Right atrium auricular region (tissue), 2 donors: ENCODE data around the gene ALDH9A1. TPM values are rescaled to one million over a fixed set of nuclear protein-coding genes. Genes with fewer than 3 reads are reported as not detected.
"Not testable (repeated sequence)": the region's sequence is repeated elsewhere in the genome, so short reads cannot be mapped to it uniquely, and the experiment has no call there.

Source experiments
- DNase-seq: peaks from one replicate; pipeline ENCODE4 v3.0.0-alpha.2; 2019; ENCODE audit warnings: low spot score
- H3K27ac ChIP-seq, 2 donors: fragments of 200-600 bp; sonication (generic); 1 replicate in 1 of 2; 2 replicates in 1 of 2; pipeline ENCODE4 v1.5.1; 2016 to 2019
- H3K27me3 ChIP-seq, 2 donors: fragments of 200-600 bp; sonication (generic); one replicate each; pipeline versions ENCODE4 v1.5.1 to v1.6.0; 2017 to 2019
- H3K36me3 ChIP-seq: fragments of 200-600 bp; sonication (generic); one replicate; pipeline ENCODE4 v1.5.1; 2016
- H3K4me1 ChIP-seq, 2 donors: fragments of 200-600 bp; sonication (generic); one replicate each; pipeline versions ENCODE4 v1.5.1 to v1.6.0; 2017 to 2019
- H3K4me3 ChIP-seq, 2 donors: fragments of 200-600 bp; sonication (generic); 1 replicate in 1 of 2; 2 replicates in 1 of 2; pipeline ENCODE4 v1.5.1; 2017 to 2019; ENCODE audit warnings: mild to moderate bottlenecking in 1 of 2, moderate library complexity in 1 of 2
- H3K9me3 ChIP-seq, 2 donors: fragments of 200-600 bp; sonication (generic); one replicate each; pipeline ENCODE4 v1.5.1; 2019
- CTCF ChIP-seq, 2 donors: fragments of 200-600 bp; sonication (generic); IDR thresholded peaks; one replicate each; pipeline ENCODE4 v1.5.1; 2019; ENCODE audit warnings: antibody characterized with exemption in 2 of 2
- total RNA-seq, 2 donors: library from RNA; depleted of rRNA; stranded (reverse); fragments of >200 nt; gene quantifications; one replicate each; pipeline ENCODE4 v1.1.0, GENCODE V29; 2016

ALDH9A1 gene
- total RNA-seq, 2 donors from 2014 or later: 55.0 to 66.2 TPM

GRCh38 chr1:165734906-165735305, 36.5 kb upstream of the ALDH9A1 start:
- H3K27ac ChIP-seq: no peak overlapping the region
- H3K9me3 ChIP-seq: no peaks in the 10 kb centered on the region
- no peak overlapping the region for H3K4me3 ChIP-seq
- DNase-seq: no peak
- H3K4me1 ChIP-seq: peaks cover 0 to 11% of the 10 kb centered on the region in 2 donors
- no peaks in the 10 kb centered on the region for H3K36me3 ChIP-seq
- no peaks in the 10 kb centered on the region for H3K27me3 ChIP-seq
- no peak for TF ChIP-seq CTCF (IDR thresholded peaks at IDR 0.05)

- Histone ChIP-seq H3K36me3 (peaks cover 18% of the 10 kb centered on the region), H3K27ac (no peak overlapping the region)
Observed at GRCh38 chr1:165726841-165727240, 28.5 kb upstream of the ALDH9A1 start.

GRCh38 chr1:165726169-165726568, 27.8 kb upstream of the ALDH9A1 start:
- H3K27ac ChIP-seq: no peak overlapping the region
- DNase-seq: no peak
- no peaks in the 10 kb centered on the region for H3K4me1 ChIP-seq
- TF ChIP-seq CTCF (IDR thresholded peaks at IDR 0.05): no peak
- no peak overlapping the region for H3K4me3 ChIP-seq
- peaks cover 18% of the 10 kb centered on the region for H3K36me3 ChIP-seq
- no peaks in the 10 kb centered on the region for H3K27me3 ChIP-seq
- no peaks in the 10 kb centered on the region for H3K9me3 ChIP-seq

More at GRCh38 chr1:165726841-165727240, 28.5 kb upstream of the ALDH9A1 start:
- Histone ChIP-seq H3K4me1 (no peaks in the 10 kb centered on the region), H3K27me3 (no peaks in the 10 kb centered on the region), H3K9me3 (no peaks in the 10 kb centered on the region), H3K4me3 (no peak overlapping the region)
- TF ChIP-seq CTCF (IDR thresholded peaks at IDR 0.05): no peak
- no peak for DNase-seq

GRCh38 chr1:165717918-165718515, 19.7 kb upstream of the ALDH9A1 start:
- no peak for DNase-seq
- no peak overlapping the region for H3K4me3 ChIP-seq
- peak; percentile 54 to 68 for TF ChIP-seq CTCF (IDR thresholded peaks at IDR 0.05)
- no peak overlapping the region for H3K27ac ChIP-seq
- H3K36me3 ChIP-seq: no peaks in the 10 kb centered on the region
- no peaks in the 10 kb centered on the region for H3K4me1 ChIP-seq
- no peaks in the 10 kb centered on the region for H3K9me3 ChIP-seq
- no peaks in the 10 kb centered on the region for H3K27me3 ChIP-seq

GRCh38 chr1:165716265-165717051, 18.1 kb upstream of the ALDH9A1 start:
- not testable (repeated sequence) for H3K27me3 ChIP-seq, H3K27ac ChIP-seq, H3K4me3 ChIP-seq

GRCh38 chr1:165712764-165713163, 14.4 kb upstream of the ALDH9A1 start:
- Histone ChIP-seq H3K27ac (no peak overlapping the region), H3K4me1 (no peaks in the 10 kb centered on the region), H3K4me3 (no peak overlapping the region), H3K9me3 (no peaks in the 10 kb centered on the region), H3K36me3 (no peaks in the 10 kb centered on the region), H3K27me3 (no peaks in the 10 kb centered on the region)
- no peak for DNase-seq
- no peak for TF ChIP-seq CTCF (IDR thresholded peaks at IDR 0.05)

More at GRCh38 chr1:165716265-165717051, 18.1 kb upstream of the ALDH9A1 start:
- not testable (repeated sequence) for DNase-seq, H3K36me3 ChIP-seq, H3K9me3 ChIP-seq, H3K4me1 ChIP-seq
